Chondrocyte (in vitro differentiated cells): ENCODE data around the gene TMEM270. TPM values are rescaled to one million over a fixed set of nuclear protein-coding genes. Genes with fewer than 3 reads are reported as not detected.

Source experiments
- DNase-seq: peaks from one replicate; pipeline ENCODE4 v3.0.0; 2021; ENCODE audit warnings: mixed read lengths, low spot score
- H3K27ac Mint-ChIP-seq: one replicate; pipeline ENCODE4 v1.8.0; 2021; ENCODE audit warnings: mild to moderate bottlenecking, moderate library complexity, mixed read lengths; ENCODE audit not compliant: unreplicated experiment
- H3K27me3 Mint-ChIP-seq: 2 replicates; pipeline ENCODE4 v1.8.0; 2021; ENCODE audit warnings: low read depth, mixed read lengths
- H3K36me3 Mint-ChIP-seq: 2 replicates; pipeline ENCODE4 v1.8.0; 2021; ENCODE audit warnings: low read depth, mixed read lengths
- H3K4me1 Mint-ChIP-seq: 2 replicates; pipeline ENCODE4 v1.8.0; 2021; ENCODE audit warnings: low read depth, mild to moderate bottlenecking, mixed read lengths
- H3K4me3 Mint-ChIP-seq: one replicate; pipeline ENCODE4 v1.8.0; 2021; ENCODE audit warnings: mild to moderate bottlenecking, moderate library complexity, mixed read lengths; ENCODE audit not compliant: unreplicated experiment
- H3K9me3 Mint-ChIP-seq: 2 replicates; pipeline ENCODE4 v1.8.0; 2021; ENCODE audit warnings: low read depth, mixed read lengths
- CTCF ChIP-seq: fragments of 200-600 bp; sonication (generic); IDR thresholded peaks from 2 replicates; pipeline ENCODE4 v1.5.0; 2021; ENCODE audit warnings: antibody characterized with exemption, mild to moderate bottlenecking, moderate library complexity
- total RNA-seq: library from RNA; stranded (reverse); gene quantifications from 3 replicates; pipeline ENCODE4 v1.2.1, GENCODE V29; 2021

TMEM270 gene
- total RNA-seq, 1 donor from 2014 or later = 0.25 TPM

- H3K4me1 Mint-ChIP-seq = peaks cover 21% of the 10 kb centered on the region
Measured at GRCh38 chr7:73829921-73830680, 30.9 kb upstream of the TMEM270 start.

GRCh38 chr7:73830681-73831583 lies 30.0 kb upstream of the TMEM270 start, which contains the start of gene CLDN4:
CLDN4 (plus strand) TSS chr7:73830996; CDS start chr7:73831202, 206 bp downstream.
- Mint-ChIP-seq H3K27me3 (no peaks in the 10 kb centered on the region), H3K36me3 (no peaks in the 10 kb centered on the region)

More at GRCh38 chr7:73829921-73830680, 30.9 kb upstream of the TMEM270 start:
- no peak overlapping the region for H3K4me3 Mint-ChIP-seq
- DNase-seq = no peak
- H3K9me3 Mint-ChIP-seq = no peaks in the 10 kb centered on the region
- no peaks in the 10 kb centered on the region for H3K27me3 Mint-ChIP-seq
- H3K27ac Mint-ChIP-seq = no peak overlapping the region
- no peak for TF ChIP-seq CTCF
- no peaks in the 10 kb centered on the region for H3K36me3 Mint-ChIP-seq

GRCh38 chr7:73831584-73831833 lies 29.4 kb upstream of the TMEM270 start:
- no peak for DNase-seq
- Mint-ChIP-seq H3K27ac (no peak overlapping the region), H3K4me1 (peaks cover 21% of the 10 kb centered on the region), H3K9me3 (no peaks in the 10 kb centered on the region), H3K36me3 (no peaks in the 10 kb centered on the region), H3K27me3 (no peaks in the 10 kb centered on the region), H3K4me3 (no peak overlapping the region)
- no peak for TF ChIP-seq CTCF

More at GRCh38 chr7:73830681-73831583, 30.0 kb upstream of the TMEM270 start, which contains the start of gene CLDN4:
- peaks cover 21% of the 10 kb centered on the region for H3K4me1 Mint-ChIP-seq
- no peak for TF ChIP-seq CTCF
- no peak for DNase-seq
- no peak within 1 kb of the TSS for H3K4me3 Mint-ChIP-seq
- H3K27ac Mint-ChIP-seq = no peak within 1 kb of the TSS
- H3K9me3 Mint-ChIP-seq = no peaks in the 10 kb centered on the region

- Mint-ChIP-seq H3K4me1 (peaks cover 18% of the 10 kb centered on the region), H3K27ac (no peak overlapping the region), H3K27me3 (no peaks in the 10 kb centered on the region), H3K4me3 (no peak overlapping the region), H3K36me3 (no peaks in the 10 kb centered on the region), H3K9me3 (no peaks in the 10 kb centered on the region)
- no peak for TF ChIP-seq CTCF
- DNase-seq = no peak
Measured at GRCh38 chr7:73831834-73832651, 28.9 kb upstream of the TMEM270 start.

GRCh38 chr7:73832806-73833205 lies 28.2 kb upstream of the TMEM270 start:
- TF ChIP-seq CTCF = no peak
- Mint-ChIP-seq H3K4me3 (no peak overlapping the region), H3K27ac (no peak overlapping the region), H3K27me3 (no peaks in the 10 kb centered on the region), H3K36me3 (no peaks in the 10 kb centered on the region), H3K4me1 (peaks cover 12% of the 10 kb centered on the region), H3K9me3 (no peaks in the 10 kb centered on the region)
- no peak for DNase-seq
